Coronary artery (tissue), 2 donors: ENCODE data around the gene OBSCN.

Source experiments
- DNase-seq: peaks from one replicate; pipeline ENCODE4 v3.0.0-alpha.2; 2017; ENCODE audit warnings: low spot score
- H3K27ac ChIP-seq, 2 donors: fragments of 200-600 bp; sonication (generic); one replicate each; pipeline ENCODE4 v1.5.1; 2016 to 2019
- H3K4me3 ChIP-seq: fragments of 200-600 bp; sonication (generic); 2 replicates; pipeline ENCODE4 v1.5.1; 2016; ENCODE audit warnings: mild to moderate bottlenecking, moderate library complexity
- CTCF ChIP-seq: fragments of 200-600 bp; sonication (generic); IDR thresholded peaks from one replicate; pipeline ENCODE4 v1.5.1; 2019; ENCODE audit warnings: antibody characterized with exemption

The OBSCN gene

DNA sequence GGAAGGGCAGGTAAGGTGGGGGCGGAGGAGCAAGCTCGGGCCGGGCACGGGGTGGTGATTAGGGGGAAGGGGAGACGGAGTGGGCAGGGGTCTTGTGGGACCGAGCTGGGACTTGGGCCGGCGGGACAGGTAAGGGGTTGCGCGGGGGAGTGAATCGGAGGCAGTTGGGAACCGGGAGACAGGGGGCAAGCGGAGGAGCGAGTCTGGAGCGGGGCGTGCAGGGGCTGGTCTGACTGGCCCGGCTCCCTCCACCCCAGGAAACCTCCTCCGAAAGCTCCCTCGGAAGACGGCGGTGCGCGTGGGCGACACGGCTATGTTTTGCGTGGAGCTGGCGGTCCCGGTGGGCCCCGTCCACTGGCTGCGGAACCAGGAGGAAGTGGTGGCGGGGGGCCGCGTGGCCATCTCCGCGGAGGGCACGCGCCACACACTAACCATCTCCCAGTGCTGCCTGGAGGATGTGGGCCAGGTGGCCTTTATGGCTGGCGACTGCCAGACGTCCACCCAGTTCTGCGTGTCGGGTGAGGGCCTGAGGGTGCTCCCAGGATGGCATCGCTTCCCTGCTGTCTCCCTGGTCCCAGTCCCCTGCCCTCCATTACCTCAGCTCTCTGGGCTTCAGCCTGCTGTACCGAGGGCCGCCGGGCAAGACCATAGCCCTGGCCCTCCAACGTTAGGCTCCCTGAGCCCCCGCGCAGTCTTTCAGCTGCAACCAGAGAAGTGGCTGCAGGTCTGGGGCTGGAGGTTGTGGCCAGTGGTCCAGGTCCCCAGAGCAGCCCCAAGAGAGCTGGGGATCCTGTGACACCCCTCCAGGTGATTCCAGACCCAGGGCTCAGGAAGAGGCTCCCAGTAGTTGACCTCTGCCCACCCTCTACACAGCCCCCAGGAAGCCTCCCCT is 6.3 kb downstream of the OBSCN start:
- no peak for TF ChIP-seq CTCF
- Histone ChIP-seq H3K4me3 (peak overlapping the region; percentile 67), H3K27ac (no peak overlapping the region)
- DNase-seq, result no peak

DNA sequence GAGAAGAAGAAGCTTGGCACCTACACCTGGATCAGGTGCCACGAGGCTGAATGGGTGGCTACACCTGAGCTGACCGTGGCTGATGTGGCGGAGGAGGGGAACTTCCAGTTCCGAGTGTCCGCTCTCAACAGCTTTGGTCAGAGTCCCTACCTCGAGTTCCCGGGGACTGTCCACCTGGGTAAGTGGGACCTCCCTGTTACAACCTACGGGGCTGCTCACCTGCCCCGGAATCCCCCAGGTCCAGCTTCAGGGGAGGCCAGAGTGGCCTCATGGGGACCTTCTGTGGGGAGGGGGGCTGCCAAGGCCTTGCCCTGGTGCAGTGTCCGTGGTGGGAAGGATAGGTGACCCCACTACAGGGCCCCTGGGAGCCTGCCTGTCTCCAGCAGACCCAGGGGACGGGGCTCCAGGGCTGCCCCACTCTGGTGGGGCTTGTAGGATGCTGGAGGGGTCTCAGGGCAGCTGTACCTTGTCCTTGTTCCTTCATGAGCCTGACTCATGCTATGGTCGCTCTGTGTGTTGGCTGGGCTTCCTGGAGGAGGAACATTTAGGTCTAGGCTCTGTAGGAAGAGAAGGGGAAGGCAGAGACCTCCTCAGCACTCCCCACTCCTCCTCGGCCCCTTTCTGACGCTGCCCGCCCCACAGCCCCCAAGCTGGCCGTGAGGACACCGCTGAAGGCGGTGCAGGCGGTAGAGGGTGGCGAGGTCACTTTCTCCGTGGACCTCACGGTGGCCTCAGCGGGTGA is 7.2 kb downstream of the OBSCN start:
- TF ChIP-seq CTCF, result no peak
- Histone ChIP-seq H3K4me3 (no peak overlapping the region), H3K27ac (no peak overlapping the region)
- no peak for DNase-seq

DNA sequence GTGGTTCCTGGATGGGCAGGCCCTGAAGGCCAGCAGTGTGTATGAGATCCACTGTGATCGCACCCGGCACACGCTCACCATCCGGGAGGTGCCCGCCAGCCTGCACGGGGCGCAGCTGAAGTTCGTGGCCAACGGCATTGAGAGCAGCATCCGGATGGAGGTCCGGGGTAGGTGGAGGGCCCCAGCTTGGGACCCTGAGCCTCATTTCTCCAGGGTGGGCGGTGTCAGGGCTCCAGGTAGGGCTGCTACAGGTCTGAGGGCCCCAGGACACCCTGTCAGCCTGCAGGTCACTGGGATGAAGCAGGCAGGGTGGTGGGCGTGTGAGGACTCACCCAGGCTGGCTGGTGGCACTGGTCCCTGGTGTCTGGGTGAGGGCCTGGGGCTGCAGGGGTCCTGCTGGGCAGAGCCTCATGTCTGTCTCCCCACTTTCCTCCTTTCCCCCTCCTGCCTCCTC is 7.8 kb downstream of the OBSCN start:
- H3K27ac ChIP-seq, result no peak overlapping the region
- DNase-seq, result no peak
- TF ChIP-seq CTCF, result no peak
- no peak overlapping the region for H3K4me3 ChIP-seq

DNA sequence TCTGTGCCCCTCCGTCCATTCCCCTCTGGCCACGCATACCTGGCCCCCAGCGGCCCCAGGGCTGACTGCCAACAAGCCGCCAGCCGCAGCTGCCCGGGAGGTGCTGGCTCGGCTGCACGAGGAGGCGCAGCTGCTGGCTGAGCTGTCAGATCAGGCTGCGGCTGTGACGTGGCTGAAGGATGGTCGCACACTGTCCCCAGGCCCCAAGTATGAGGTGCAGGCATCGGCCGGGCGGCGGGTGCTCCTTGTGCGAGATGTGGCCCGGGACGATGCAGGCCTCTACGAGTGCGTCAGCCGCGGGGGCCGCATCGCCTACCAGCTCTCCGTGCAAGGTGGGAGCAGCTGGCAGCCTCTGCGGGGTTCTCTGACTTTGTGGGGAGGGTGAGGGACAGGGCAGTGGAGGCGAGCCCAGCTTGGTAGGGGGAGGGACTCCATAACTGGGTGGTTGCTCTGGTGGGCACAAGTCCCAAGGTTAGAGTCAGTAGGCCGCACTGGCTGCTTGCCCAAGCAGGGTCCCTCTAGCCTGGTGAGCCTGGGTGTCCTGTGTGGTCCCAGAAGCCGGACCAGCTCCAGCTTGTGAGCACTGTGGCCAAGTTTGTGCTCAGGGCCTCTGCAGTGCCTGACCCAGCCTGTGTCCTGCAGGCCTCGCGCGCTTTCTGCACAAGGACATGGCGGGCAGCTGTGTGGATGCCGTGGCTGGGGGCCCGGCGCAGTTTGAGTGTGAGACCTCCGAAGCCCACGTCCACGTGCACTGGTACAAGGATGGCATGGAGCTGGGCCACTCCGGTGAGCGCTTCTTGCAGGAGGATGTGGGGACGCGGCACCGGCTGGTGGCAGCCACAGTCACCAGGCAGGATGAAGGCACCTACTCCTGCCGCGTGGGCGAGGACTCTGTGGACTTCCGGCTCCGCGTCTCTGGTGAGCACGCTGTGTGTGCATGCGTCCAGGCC is 8.8 kb downstream of the OBSCN start:
- no peak overlapping the region for H3K4me3 ChIP-seq
- no peak for DNase-seq
- no peak for TF ChIP-seq CTCF
- H3K27ac ChIP-seq, result no peak overlapping the region

- TF ChIP-seq CTCF, result no peak
- no peak overlapping the region for H3K27ac ChIP-seq
- DNase-seq, result no peak
These were observed 9.9 kb downstream of the OBSCN start for GRCh38 chr1:228217551-228218344.

More at GRCh38 chr1:228217551-228218344, 9.9 kb downstream of the OBSCN start:
- no peak overlapping the region for H3K4me3 ChIP-seq
